GM23248 (cell line): ENCODE measurements around the gene ZBTB46. TPM values are rescaled to one million over a fixed set of nuclear protein-coding genes. Genes with fewer than 3 reads are reported as not detected.
"Not testable (repeated sequence)": the region's sequence is repeated elsewhere in the genome, so short reads cannot be mapped to it uniquely, and the experiment has no call there.

Experiments used
- DNase-seq: peaks from one replicate; pipeline ENCODE4 v3.0.0-alpha.2; 2015
- H2AFZ ChIP-seq: fragments of 200-600 bp; sonication (generic); 2 replicates; pipeline ENCODE4 v1.6.1; 2016; ENCODE audit warnings: antibody characterized with exemption
- H3F3A ChIP-seq: fragments of 200-600 bp; sonication (generic); 2 replicates; pipeline ENCODE4 v1.6.1; 2016; ENCODE audit warnings: mild to moderate bottlenecking, antibody characterized with exemption, mixed run types; ENCODE audit not compliant: insufficient read depth
- H3K27ac ChIP-seq: fragments of 200-600 bp; sonication (generic); 2 replicates; pipeline ENCODE4 v1.5.1; 2016; ENCODE audit warnings: mild to moderate bottlenecking
- H3K27me3 ChIP-seq: fragments of 200-600 bp; sonication (generic); replicated peaks from 2 replicates; pipeline ENCODE4 v1.6.1; 2016; ENCODE audit warnings: mild to moderate bottlenecking; ENCODE audit not compliant: insufficient read depth
- H3K36me3 ChIP-seq: fragments of 200-600 bp; sonication (generic); 2 replicates; pipeline ENCODE4 v1.6.1; 2016; ENCODE audit warnings: low read depth, mild to moderate bottlenecking
- H3K4me1 ChIP-seq: fragments of 200-600 bp; sonication (generic); 2 replicates; pipeline ENCODE4 v1.6.1; 2016; ENCODE audit warnings: mild to moderate bottlenecking; ENCODE audit not compliant: insufficient read depth
- H3K4me2 ChIP-seq: fragments of 200-600 bp; sonication (generic); one replicate; pipeline ENCODE4 v1.6.1; 2016; ENCODE audit warnings: mild to moderate bottlenecking; ENCODE audit not compliant: unreplicated experiment
- H3K4me3 ChIP-seq: fragments of 200-600 bp; sonication (generic); 2 replicates; pipeline ENCODE4 v1.5.1; 2016; ENCODE audit warnings: mild to moderate bottlenecking
- H3K79me2 ChIP-seq: fragments of 200-600 bp; sonication (generic); 2 replicates; pipeline ENCODE4 v1.6.1; 2016; ENCODE audit warnings: mild to moderate bottlenecking; ENCODE audit not compliant: insufficient read depth
- H3K9ac ChIP-seq: fragments of 200-600 bp; sonication (generic); 2 replicates; pipeline ENCODE4 v1.6.1; 2016; ENCODE audit warnings: mild to moderate bottlenecking
- H3K9me2 ChIP-seq: fragments of 200-600 bp; sonication (generic); 2 replicates; pipeline ENCODE4 v1.6.1; 2016; ENCODE audit warnings: mixed run types, mild to moderate bottlenecking, moderate library complexity; ENCODE audit not compliant: insufficient read depth
- H3K9me3 ChIP-seq: fragments of 200-600 bp; sonication (generic); one replicate; pipeline ENCODE4 v1.6.1; 2017; ENCODE audit warnings: low read depth
- H4K20me1 ChIP-seq: fragments of 200-600 bp; sonication (generic); 2 replicates; pipeline ENCODE4 v1.6.0; 2016; ENCODE audit not compliant: insufficient read depth
- EZH2 ChIP-seq: fragments of 200-600 bp; sonication (generic); IDR thresholded peaks from 2 replicates; pipeline ENCODE4 v1.6.1; 2018; ENCODE audit warnings: antibody characterized with exemption, mild to moderate bottlenecking; ENCODE audit not compliant: insufficient read depth, poor library complexity, severe bottlenecking
- EZH2phosphoT487 ChIP-seq: fragments of 200-600 bp; sonication (generic); IDR thresholded peaks from 2 replicates; pipeline ENCODE4 v1.6.1; 2018; ENCODE audit warnings: antibody characterized with exemption, moderate library complexity, mild to moderate bottlenecking, low read depth; ENCODE audit not compliant: insufficient read depth
- WGBS, 2 experiments: methylation state at CpG; one replicate each; pipeline ENCODE4 v1.1.6; 2015 to 2017; ENCODE audit warnings: low lambda C conversion rate in 2 of 2, low coverage in 1 of 2; ENCODE audit errors: missing lambda C conversion rate in 2 of 2; 5-methylcytosine and 5-hydroxymethylcytosine counted together
- in situ Hi-C: fragments of 300-500 bp; cut with MboI; formaldehyde crosslinking; loops from 2 replicates; pipeline ENCODE4 v1.15.0; 2020
- polyA plus RNA-seq: library from polyadenylated mRNA; unstranded; fragments of >200 nt; fragmentation: Nextera tagmentation; extraction: Ambion mirVana; gene quantifications from 2 replicates; pipeline ENCODE4 v1.2.1, GENCODE V29; 2016
- total RNA-seq: library from RNA; depleted of rRNA; stranded (reverse); fragments of >200 nt; shearing (Covaris generic); gene quantifications from 2 replicates; pipeline ENCODE4 v1.2.3, GENCODE V29; 2014

ZBTB46 gene
- total and polyA plus RNA-seq, 2 experiments from 2014 or later, result 0.33 to 1.9 TPM

- no peaks in the 10 kb centered on the region for H3K9me2 ChIP-seq
- WGBS, 2 experiments, result 90 to 94% methylated on average over 9 of the region's 9 CpGs
- no peaks in the 10 kb centered on the region for H3F3A ChIP-seq
- no peak overlapping the region for H3K4me3 ChIP-seq
- no peaks in the 10 kb centered on the region for H3K79me2 ChIP-seq
- no peaks in the 10 kb centered on the region for H3K9me3 ChIP-seq
- H3K27me3 ChIP-seq, result no peaks in the 10 kb centered on the region
- H3K4me2 ChIP-seq, result no peak overlapping the region
- no peaks in the 10 kb centered on the region for H3K4me1 ChIP-seq
- no peak overlapping the region for H2AFZ ChIP-seq
- H3K27ac ChIP-seq, result no peak overlapping the region
- no peak overlapping the region for H3K9ac ChIP-seq
- TF ChIP-seq EZH2 (no peak), EZH2phosphoT487 (no peak)
- no peaks in the 10 kb centered on the region for H4K20me1 ChIP-seq
- in situ Hi-C loops, result no loop called here
- DNase-seq, result no peak
- H3K36me3 ChIP-seq, result no peaks in the 10 kb centered on the region
Observed at GRCh38 chr20:63778857-63779256, 52.2 kb downstream of the ZBTB46 start.

GRCh38 chr20:63778034-63778752, 52.9 kb downstream of the ZBTB46 start:
- Histone ChIP-seq H3K79me2 (no peaks in the 10 kb centered on the region), H3K9me2 (no peaks in the 10 kb centered on the region), H3K4me2 (no peak overlapping the region), H3K27me3 (no peaks in the 10 kb centered on the region), H3K9ac (no peak overlapping the region), H4K20me1 (no peaks in the 10 kb centered on the region), H3K4me1 (no peaks in the 10 kb centered on the region), H3K4me3 (no peak overlapping the region), H3K9me3 (no peaks in the 10 kb centered on the region), H3K27ac (no peak overlapping the region), H3K36me3 (no peaks in the 10 kb centered on the region), H2AFZ (no peak overlapping the region), H3F3A (no peaks in the 10 kb centered on the region)
- WGBS, 2 experiments, result 47 to 49% methylated on average over 18 to 19 of the region's 19 CpGs
- DNase-seq, result peak; percentile 15
- in situ Hi-C loops, result no loop called here
- no peak for TF ChIP-seq EZH2
- no peak for TF ChIP-seq EZH2phosphoT487

GRCh38 chr20:63777614-63778013, 53.5 kb downstream of the ZBTB46 start:
- 94 to 95% methylated on average over 13 of the region's 13 CpGs for WGBS, 2 experiments
- TF ChIP-seq EZH2phosphoT487, result no peak
- no peak for TF ChIP-seq EZH2
- no peak overlapping the region for H3K9ac ChIP-seq
- H2AFZ ChIP-seq, result no peak overlapping the region
- H3K4me1 ChIP-seq, result no peaks in the 10 kb centered on the region
- in situ Hi-C loops, result no loop called here
- H3K9me2 ChIP-seq, result no peaks in the 10 kb centered on the region
- no peak overlapping the region for H3K4me2 ChIP-seq
- no peaks in the 10 kb centered on the region for H3K79me2 ChIP-seq
- H3K36me3 ChIP-seq, result no peaks in the 10 kb centered on the region
- no peaks in the 10 kb centered on the region for H3K27me3 ChIP-seq
- no peak overlapping the region for H3K27ac ChIP-seq
- DNase-seq, result no peak
- H3K4me3 ChIP-seq, result no peak overlapping the region
- H3F3A ChIP-seq, result no peaks in the 10 kb centered on the region
- H4K20me1 ChIP-seq, result no peaks in the 10 kb centered on the region
- no peaks in the 10 kb centered on the region for H3K9me3 ChIP-seq

GRCh38 chr20:63776875-63777274, 54.2 kb downstream of the ZBTB46 start:
- H4K20me1 ChIP-seq, H3K79me2 ChIP-seq, H2AFZ ChIP-seq, DNase-seq, H3K36me3 ChIP-seq, H3K9me3 ChIP-seq, H3K4me2 ChIP-seq, H3K9me2 ChIP-seq, H3K27me3 ChIP-seq, H3K4me3 ChIP-seq, H3F3A ChIP-seq, H3K4me1 ChIP-seq, H3K27ac ChIP-seq, H3K9ac ChIP-seq, in situ Hi-C loops: not testable (repeated sequence)
- WGBS, 2 experiments, result 83 to 86% methylated on average over 17 to 23 of the region's 23 CpGs
